ENCODE data around the gene FGA.
A peak's percentile ranks its signal among the peaks of the same experiment; 100 is the strongest.
"Not testable (repeated sequence)": the region's sequence is repeated elsewhere in the genome, so short reads cannot be mapped to it uniquely, and the experiment has no call there.

Gene FGA

DNA sequence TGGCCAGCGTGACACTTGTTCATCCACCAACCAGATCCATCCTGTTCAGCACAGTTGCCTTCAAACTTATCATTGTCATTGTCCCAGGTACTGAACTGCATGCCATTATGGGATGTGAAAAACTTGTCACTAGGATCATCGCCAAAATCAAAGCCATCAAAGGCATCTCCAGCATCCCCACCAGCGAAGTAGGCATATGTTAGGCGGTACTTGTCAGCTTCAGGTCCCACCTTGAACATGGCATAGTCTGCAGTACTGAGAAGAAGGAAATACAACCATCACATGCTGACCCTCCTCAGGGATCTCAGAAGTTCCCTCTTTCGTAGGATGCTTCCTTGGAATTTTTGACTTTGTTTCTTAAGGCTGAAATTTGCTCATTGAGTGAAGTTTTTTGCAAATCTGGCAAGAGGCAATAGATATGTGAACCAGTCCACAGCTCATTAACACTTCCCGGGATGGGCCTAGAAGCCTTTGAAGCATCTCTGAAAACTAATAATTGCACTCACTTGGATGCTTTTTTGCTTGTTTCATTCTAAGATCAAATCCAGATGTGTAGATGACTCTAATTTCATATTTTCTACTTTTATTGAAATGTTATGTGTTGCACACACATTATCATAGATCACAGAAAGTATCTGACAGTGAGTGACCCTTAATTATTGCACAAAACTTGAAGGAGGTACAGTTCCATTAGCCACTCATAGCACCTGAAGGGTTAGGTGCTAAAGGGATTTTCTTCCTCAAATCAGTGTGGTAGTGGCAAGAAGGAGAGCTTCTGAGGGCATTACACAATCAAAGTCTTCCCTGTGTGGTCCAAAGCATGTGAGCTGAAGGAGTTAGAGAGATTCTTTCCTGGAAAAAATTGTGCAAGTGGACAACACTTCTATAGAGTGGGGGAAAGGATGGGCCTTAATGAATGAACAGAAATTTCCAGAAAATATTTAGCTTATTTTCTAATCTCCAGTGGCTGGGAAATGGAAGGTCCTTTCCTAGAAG, 16.5 kb upstream of the FGA start:
- no peak for DNase-seq

- DNase-seq, result no peak
These were observed 14.2 kb upstream of the FGA start for GRCh38 chr4:154604696-154605200.

- DNase-seq, result no peak
These were observed 12.7 kb upstream of the FGA start for GRCh38 chr4:154603033-154603943.

DNA sequence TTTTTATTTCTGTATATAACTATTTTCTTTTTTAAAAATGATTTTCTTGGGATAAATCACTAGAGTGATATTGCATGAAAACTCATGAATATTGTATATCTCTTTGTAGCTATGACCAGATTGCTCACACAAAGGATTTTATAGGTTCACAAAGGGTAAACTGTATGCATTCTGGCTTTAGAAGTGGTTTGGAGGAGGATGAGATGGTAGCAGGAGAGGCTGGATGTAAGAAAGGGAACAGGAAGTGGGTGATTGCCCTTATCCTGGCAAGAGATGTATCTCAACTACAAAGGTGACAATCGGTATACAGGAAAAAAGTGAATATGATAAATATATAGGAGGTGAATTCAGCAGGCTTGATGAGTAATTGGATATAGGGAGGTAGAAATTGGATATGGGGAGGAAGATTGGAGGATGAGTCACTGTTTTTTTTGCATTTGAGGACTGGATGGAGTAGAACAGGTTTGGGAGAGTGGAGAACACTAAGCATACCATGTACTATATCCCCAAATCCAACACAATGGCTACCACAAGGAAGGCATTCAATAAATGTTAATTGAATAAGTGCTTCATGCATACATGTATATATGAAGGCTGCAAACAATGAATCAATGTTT, 12.0 kb upstream of the FGA start:
- no peak for DNase-seq

- DNase-seq, result no peak
These were observed 7.5 kb upstream of the FGA start for GRCh38 chr4:154597798-154598774.

GRCh38 chr4:154597281-154597680, 6.7 kb upstream of the FGA start:
- not testable (repeated sequence) for DNase-seq

- DNase-seq, result no peak
These were observed 5.3 kb upstream of the FGA start for GRCh38 chr4:154595807-154596206.

GRCh38 chr4:154594343-154594742, 3.8 kb upstream of the FGA start:
- DNase-seq, result not testable (repeated sequence)

DNA sequence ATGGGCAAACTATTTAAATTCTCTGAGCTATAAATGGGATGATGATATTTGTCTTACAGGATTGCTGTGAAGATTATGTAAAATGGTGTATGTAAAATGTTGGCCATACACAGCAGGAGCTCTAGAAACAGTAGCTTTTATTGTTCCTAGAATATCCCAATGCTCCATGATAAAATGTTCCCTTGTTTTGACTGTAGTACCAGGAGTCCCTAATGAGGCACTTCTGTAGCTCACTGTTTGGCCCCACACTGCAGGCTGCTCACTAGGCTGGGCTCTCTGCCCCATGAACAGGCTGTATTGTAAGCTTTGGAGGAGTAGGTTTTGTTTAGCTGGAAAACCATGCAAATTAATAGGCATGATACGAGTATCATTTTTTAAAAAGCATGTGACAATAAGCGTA, 3.3 kb upstream of the FGA start:
- DNase-seq, result peak; percentile 33 to 53

GRCh38 chr4:154591890-154592289, 1.3 kb upstream of the FGA start:
- DNase-seq, result no peak

- no peak for DNase-seq
These were observed 995 bp downstream of the FGA start for GRCh38 chr4:154589296-154590197.

DNA sequence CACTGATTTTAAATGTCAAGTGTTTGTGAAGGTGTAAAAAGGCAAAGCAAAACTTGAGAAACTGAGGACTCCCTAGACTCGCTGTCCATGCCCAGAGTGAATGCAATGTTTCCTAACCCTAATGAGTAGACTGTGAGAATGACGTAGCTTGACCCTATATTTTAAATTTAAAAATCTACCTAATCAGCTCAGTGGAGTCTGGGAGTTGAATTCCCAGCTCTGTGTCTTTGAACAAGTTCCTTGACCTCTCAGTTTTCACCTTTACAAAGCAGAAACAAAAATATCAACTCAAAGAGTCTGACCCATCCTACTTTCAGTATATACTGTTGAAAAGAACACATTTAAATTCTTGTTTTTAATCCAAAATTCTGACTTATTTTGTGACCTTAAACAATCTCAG, 2.3 kb downstream of the FGA start:
- DNase-seq, result no peak

DNA sequence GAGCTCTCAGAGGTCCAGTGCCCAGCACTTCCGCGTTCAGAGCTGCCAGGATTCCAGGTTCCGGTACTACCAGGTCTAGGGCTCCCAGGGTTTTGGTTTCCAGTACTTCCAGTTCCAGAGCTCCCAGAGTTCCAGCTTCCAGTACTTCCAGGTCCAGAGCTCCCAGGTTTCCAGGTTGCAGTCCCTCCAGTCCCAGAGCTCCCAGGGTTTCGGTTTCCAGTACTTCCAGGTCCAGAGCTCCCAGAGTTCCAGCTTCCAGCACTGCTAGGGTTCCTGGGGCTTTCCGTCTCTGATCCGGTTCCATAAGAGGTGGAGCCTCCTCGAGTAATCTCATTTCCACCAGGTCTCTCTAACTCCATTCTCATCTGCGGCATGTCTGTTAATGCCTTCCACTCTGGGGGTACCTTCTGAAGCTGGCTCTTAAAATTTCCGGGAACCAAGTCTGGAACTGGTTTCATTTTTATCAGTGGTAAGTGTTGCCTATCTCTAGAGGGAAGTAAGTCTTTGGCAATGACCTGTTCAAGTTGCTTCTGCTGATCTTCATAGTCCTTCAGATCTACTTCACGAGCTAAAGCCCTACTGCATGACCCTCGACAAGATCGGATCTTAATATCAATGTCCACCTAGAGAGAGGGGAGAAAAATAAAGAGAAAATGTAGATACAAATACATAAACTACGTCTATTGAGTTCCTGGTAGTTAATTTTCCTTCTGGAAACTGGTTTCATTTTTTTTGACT, 4.1 kb downstream of the FGA start:
- DNase-seq, result no peak

DNA sequence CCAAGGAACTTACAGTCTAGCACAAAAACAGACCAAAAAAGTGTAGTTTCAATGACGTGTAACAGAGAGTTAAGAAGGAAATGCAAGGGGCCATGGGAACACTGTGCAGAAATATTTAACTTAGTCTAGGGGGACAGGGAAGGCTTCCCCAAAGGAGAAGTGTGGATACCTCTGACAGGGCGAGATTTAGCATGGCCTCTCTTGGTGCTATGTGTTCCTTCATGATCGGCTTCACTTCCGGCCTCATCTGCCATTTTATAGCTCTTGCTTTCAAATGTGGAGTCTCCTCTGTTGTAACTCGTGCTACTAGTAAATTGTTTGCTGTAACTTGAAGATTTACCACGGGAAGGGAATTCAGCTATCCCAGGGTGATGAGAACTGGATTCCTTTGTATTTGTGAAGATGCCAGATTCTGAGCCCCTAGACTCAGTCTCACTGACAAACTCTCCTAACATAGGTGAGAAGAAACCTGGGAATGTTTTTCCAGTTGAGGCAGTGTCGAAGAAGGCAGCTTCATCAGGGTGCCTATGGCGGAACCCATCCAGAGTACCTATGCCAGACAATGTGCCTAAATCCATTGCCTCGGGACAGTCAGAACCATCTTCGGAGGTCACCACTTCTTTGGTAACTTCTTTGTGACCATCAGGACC, 5.0 kb downstream of the FGA start:
- no peak for DNase-seq

GRCh38 chr4:154584259-154584658, 6.3 kb downstream of the FGA start:
- DNase-seq, result no peak

- DNase-seq, result no peak
These were observed 6.9 kb downstream of the FGA start for GRCh38 chr4:154583677-154584076.

DNA sequence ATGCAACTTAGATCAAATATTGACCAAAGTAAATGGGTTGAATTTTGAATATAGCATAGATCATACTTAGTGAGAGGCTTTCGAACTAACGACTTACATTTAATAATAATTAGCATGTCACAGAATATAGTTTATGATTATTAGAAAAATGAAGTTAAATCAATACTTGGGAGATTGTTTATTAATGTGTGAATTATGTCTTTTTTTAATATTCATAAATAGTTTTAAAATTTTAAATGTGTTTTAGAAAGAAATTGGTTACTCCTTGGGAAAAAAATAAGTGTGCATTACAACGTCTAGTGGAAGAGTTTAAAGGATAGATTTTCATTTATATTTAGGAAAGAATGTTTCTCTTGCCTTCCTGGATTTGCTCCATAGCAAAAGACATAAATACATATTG, 7.3 kb downstream of the FGA start:
- no peak for DNase-seq

GRCh38 chr4:154582723-154583122, 7.8 kb downstream of the FGA start:
- no peak for DNase-seq

- no peak for DNase-seq
These were observed 10.6 kb downstream of the FGA start for GRCh38 chr4:154579927-154580326.
